ENCODE results near the gene FBXO48. TPM values are rescaled to one million over a fixed set of nuclear protein-coding genes. Genes with fewer than 3 reads are reported as not detected.

Gene FBXO48
- total and polyA plus RNA-seq, 2 donors (not counting 1 experiment from before 2014, with no cell fraction given) = 0.33 to 0.65 TPM

DNA sequence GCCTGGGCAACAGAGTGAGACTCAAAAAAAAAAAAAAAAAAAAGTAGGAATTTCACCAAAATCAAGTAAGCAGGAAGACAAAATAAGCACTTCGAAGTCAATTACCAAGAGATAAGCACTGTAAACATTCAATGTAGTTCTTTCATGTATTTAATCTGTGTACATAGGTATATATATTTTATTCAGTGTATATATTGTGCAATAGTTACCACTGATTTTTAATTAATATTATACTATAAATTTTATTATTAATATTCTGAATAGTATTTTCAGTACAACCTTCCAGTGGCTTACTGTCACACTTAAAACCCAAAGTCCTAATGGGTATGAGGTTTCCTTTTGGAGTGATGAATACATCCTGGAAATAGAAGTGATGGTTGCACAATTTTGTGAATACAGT is 9.4 kb upstream of the FBXO48 start:
- DNase-seq (ENCODE audit: low read depth in 2 of 2) = no peak
- H2AFZ ChIP-seq (ENCODE audit: low read length) = no peak overlapping the region
- H3K4me3 ChIP-seq (replicated peaks in 1 of 4; ENCODE audit: control extremely low read depth in 1 of 4, insufficient read depth in 1 of 4, low read depth in 3 of 4, low read length in 4 of 4) = no peak overlapping the region
- TF ChIP-seq, protein P1, sequence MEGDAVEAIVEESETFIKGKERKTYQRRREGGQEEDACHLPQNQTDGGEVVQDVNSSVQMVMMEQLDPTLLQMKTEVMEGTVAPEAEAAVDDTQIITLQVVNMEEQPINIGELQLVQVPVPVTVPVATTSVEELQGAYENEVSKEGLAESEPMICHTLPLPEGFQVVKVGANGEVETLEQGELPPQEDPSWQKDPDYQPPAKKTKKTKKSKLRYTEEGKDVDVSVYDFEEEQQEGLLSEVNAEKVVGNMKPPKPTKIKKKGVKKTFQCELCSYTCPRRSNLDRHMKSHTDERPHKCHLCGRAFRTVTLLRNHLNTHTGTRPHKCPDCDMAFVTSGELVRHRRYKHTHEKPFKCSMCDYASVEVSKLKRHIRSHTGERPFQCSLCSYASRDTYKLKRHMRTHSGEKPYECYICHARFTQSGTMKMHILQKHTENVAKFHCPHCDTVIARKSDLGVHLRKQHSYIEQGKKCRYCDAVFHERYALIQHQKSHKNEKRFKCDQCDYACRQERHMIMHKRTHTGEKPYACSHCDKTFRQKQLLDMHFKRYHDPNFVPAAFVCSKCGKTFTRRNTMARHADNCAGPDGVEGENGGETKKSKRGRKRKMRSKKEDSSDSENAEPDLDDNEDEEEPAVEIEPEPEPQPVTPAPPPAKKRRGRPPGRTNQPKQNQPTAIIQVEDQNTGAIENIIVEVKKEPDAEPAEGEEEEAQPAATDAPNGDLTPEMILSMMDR (conservative IDR thresholded peaks at IDR 0.05 in 1 of 2, IDR thresholded peaks at IDR 0.05 in 1 of 2; ENCODE audit: low read depth in 1 of 2, low read length in 2 of 2) = no peak
- no peak for TF ChIP-seq EZH2 (IDR thresholded peaks at IDR 0.05; ENCODE audit: low read length, missing control alignments)
- H3K79me2 ChIP-seq (ENCODE audit: control insufficient read depth, insufficient read depth, low read length) = no peaks in the 10 kb centered on the region
- no peaks in the 10 kb centered on the region for H3K27me3 ChIP-seq (ENCODE audit: control insufficient read depth, insufficient read depth, low read length)
- H3K9me3 ChIP-seq (ENCODE audit: control insufficient read depth, insufficient read depth, low read depth, low read length) = no peaks in the 10 kb centered on the region
- no peaks in the 10 kb centered on the region for H3K36me3 ChIP-seq (ENCODE audit: control insufficient read depth, insufficient read depth, low read length)
- no peak overlapping the region for H3K9ac ChIP-seq (ENCODE audit: insufficient read depth, low read length)
- H4K20me1 ChIP-seq (ENCODE audit: control insufficient read depth, extremely low read depth, insufficient read depth, low read length) = no peaks in the 10 kb centered on the region
- no peak overlapping the region for H3K27ac ChIP-seq (ENCODE audit: insufficient read depth, low read length)
- H3K4me1 ChIP-seq (ENCODE audit: control insufficient read depth, extremely low read depth, insufficient read depth, low read length) = no peaks in the 10 kb centered on the region
- H3K4me2 ChIP-seq (ENCODE audit: extremely low read depth, insufficient read depth, low read length) = no peak overlapping the region

DNA sequence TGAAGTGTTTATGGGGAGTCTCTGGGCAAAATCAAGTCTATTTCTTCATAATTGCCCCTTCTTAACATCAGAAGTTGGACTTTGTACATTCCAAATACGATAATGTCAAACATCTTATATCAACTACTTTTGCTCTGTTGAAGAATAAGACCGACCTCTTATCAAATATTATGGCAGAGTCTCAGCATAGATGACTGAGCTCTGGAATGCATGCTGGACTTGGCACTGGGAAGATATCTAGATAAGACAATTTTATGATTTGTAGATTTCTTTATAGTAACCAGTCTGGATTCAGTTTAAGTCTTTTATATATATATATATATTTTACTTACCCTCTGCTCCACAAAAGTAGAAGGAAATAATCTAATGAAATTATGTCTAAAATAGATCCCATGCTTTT is 8.5 kb upstream of the FBXO48 start:
- Histone ChIP-seq H3K9ac (ENCODE audit: insufficient read depth, low read length) (no peak overlapping the region), H3K36me3 (ENCODE audit: control insufficient read depth, insufficient read depth, low read length) (no peaks in the 10 kb centered on the region), H3K79me2 (ENCODE audit: control insufficient read depth, insufficient read depth, low read length) (no peaks in the 10 kb centered on the region), H3K27me3 (ENCODE audit: control insufficient read depth, insufficient read depth, low read length) (no peaks in the 10 kb centered on the region), H3K4me2 (ENCODE audit: extremely low read depth, insufficient read depth, low read length) (no peak overlapping the region), H2AFZ (ENCODE audit: low read length) (no peak overlapping the region), H3K4me1 (ENCODE audit: control insufficient read depth, extremely low read depth, insufficient read depth, low read length) (no peaks in the 10 kb centered on the region), H3K27ac (ENCODE audit: insufficient read depth, low read length) (no peak overlapping the region), H3K4me3 (replicated peaks in 1 of 4; ENCODE audit: control extremely low read depth in 1 of 4, insufficient read depth in 1 of 4, low read depth in 3 of 4, low read length in 4 of 4) (no peak overlapping the region), H4K20me1 (ENCODE audit: control insufficient read depth, extremely low read depth, insufficient read depth, low read length) (no peaks in the 10 kb centered on the region), H3K9me3 (ENCODE audit: control insufficient read depth, insufficient read depth, low read depth, low read length) (no peaks in the 10 kb centered on the region)
- TF ChIP-seq, protein P1 (conservative IDR thresholded peaks at IDR 0.05 in 1 of 2, IDR thresholded peaks at IDR 0.05 in 1 of 2; ENCODE audit: low read depth in 1 of 2, low read length in 2 of 2) = no peak
- DNase-seq (ENCODE audit: low read depth in 2 of 2) = no peak

DNA sequence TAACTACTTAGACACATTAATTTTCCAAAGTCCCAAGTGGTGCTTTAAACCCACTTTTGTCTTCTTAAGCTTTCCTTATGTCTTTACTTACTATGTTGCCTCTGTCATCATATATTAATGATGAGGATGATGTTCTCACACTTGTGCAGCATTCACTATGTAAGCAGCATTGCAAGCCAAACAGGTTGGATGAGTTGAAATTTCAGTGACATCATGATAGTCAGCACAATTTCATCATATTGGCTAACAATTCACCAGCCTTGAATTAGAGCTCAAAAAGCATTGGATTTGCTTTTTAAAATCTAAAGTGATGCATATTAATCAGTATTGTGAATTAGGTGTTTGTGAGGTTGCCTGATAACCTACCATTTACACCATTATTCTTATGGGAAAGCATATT is 8.0 kb upstream of the FBXO48 start:
- H2AFZ ChIP-seq (ENCODE audit: low read length) = no peak overlapping the region
- H3K27ac ChIP-seq (ENCODE audit: insufficient read depth, low read length) = no peak overlapping the region
- H3K27me3 ChIP-seq (ENCODE audit: control insufficient read depth, insufficient read depth, low read length) = no peaks in the 10 kb centered on the region
- DNase-seq (ENCODE audit: low read depth in 2 of 2) = no peak
- no peak overlapping the region for H3K9ac ChIP-seq (ENCODE audit: insufficient read depth, low read length)
- no peaks in the 10 kb centered on the region for H3K9me3 ChIP-seq (ENCODE audit: control insufficient read depth, insufficient read depth, low read depth, low read length)
- no peak for TF ChIP-seq EZH2 (IDR thresholded peaks at IDR 0.05; ENCODE audit: low read length, missing control alignments)
- TF ChIP-seq, protein P1 (conservative IDR thresholded peaks at IDR 0.05 in 1 of 2, IDR thresholded peaks at IDR 0.05 in 1 of 2; ENCODE audit: low read depth in 1 of 2, low read length in 2 of 2) = no peak
- H3K36me3 ChIP-seq (ENCODE audit: control insufficient read depth, insufficient read depth, low read length) = no peaks in the 10 kb centered on the region
- H3K4me3 ChIP-seq (replicated peaks in 1 of 4; ENCODE audit: control extremely low read depth in 1 of 4, insufficient read depth in 1 of 4, low read depth in 3 of 4, low read length in 4 of 4) = no peak overlapping the region
- H3K79me2 ChIP-seq (ENCODE audit: control insufficient read depth, insufficient read depth, low read length) = no peaks in the 10 kb centered on the region
- no peak overlapping the region for H3K4me2 ChIP-seq (ENCODE audit: extremely low read depth, insufficient read depth, low read length)
- no peaks in the 10 kb centered on the region for H3K4me1 ChIP-seq (ENCODE audit: control insufficient read depth, extremely low read depth, insufficient read depth, low read length)
- H4K20me1 ChIP-seq (ENCODE audit: control insufficient read depth, extremely low read depth, insufficient read depth, low read length) = no peaks in the 10 kb centered on the region

Measured in fibroblast of lung (primary cell).